ENCODE measurements around the gene ORC6. TPM values are rescaled to one million over a fixed set of nuclear protein-coding genes. Genes with fewer than 3 reads are reported as not detected.

ORC6 gene
- total and polyA plus RNA-seq, 10 of the 15 experiments (the other 5 are each of a cell fraction or from before 2014, with no cell fraction given), result 25.7 to 88.5 (median 49.1) TPM

- no peak overlapping the region for H3K4me3 ChIP-seq
- WGBS (ENCODE audit: insufficient coverage, insufficient replicate concordance, low lambda C conversion rate, missing lambda C conversion rate), result 59% methylated on average over 14 of the region's 14 CpGs
- H3K4me1 ChIP-seq (ENCODE audit: control insufficient read depth, insufficient read depth, low read length), result peaks cover 8% of the 10 kb centered on the region
- in situ Hi-C loops (cut with MboI) (no loop called here), intact Hi-C loops (cut with micrococcal nuclease; ENCODE audit: unreplicated experiment) (no loop called here)
- no peaks in the 10 kb centered on the region for H3K9me3 ChIP-seq (replicated peaks; ENCODE audit: control insufficient read depth, insufficient read depth, low read length)
- ChIA-PET SMC1A (ENCODE audit: uncharacterized antibody, unreplicated experiment) (interaction anchor here (1.3 kb wide), 1 partner anchor 52 kb away, joined by 3 read pairs; no protein-coding TSS in a partner anchor), RAD21 (ENCODE audit: unreplicated experiment) (no interaction called here), POLR2A (no interaction called here), CTCF (no interaction called here)
- H3K9ac ChIP-seq (ENCODE audit: control insufficient read depth, insufficient read depth, low read length), result no peak overlapping the region
- no peaks in the 10 kb centered on the region for H3K27me3 ChIP-seq (replicated peaks in 1 of 2; ENCODE audit: control insufficient read depth in 2 of 2, insufficient read depth in 2 of 2, low read length in 1 of 2)
- H3K79me2 ChIP-seq (ENCODE audit: control insufficient read depth, insufficient read depth, low read length), result no peaks in the 10 kb centered on the region
- no peaks in the 10 kb centered on the region for H3K36me3 ChIP-seq (ENCODE audit: control insufficient read depth in 2 of 2, insufficient read depth in 2 of 2, low read length in 1 of 2)
- H2AFZ ChIP-seq (ENCODE audit: control insufficient read depth, low read depth, low read length), result no peak overlapping the region
- DNase-seq (ENCODE audit: low read depth, low spot score) (no peak), FAIRE-seq (no peak), ATAC-seq (no peak)
- no peak for TF ChIP-seq KLF5 (IDR thresholded peaks at IDR 0.05; ENCODE audit: partially characterized antibody)
- TF ChIP-seq SRF (IDR thresholded peaks at IDR 0.05; ENCODE audit: low read depth in 2 of 2, low read length in 2 of 2), result peak in 1 of 2 experiments; percentile 10; a peak in 1 of 4 replicates
- BruUV-seq (replicated peaks), result no TSS peak
- H3K4me2 ChIP-seq (ENCODE audit: control insufficient read depth, insufficient read depth), result no peak overlapping the region
- H4K20me1 ChIP-seq (ENCODE audit: control insufficient read depth, insufficient read depth), result no peaks in the 10 kb centered on the region
- H3K27ac ChIP-seq (ENCODE audit: control insufficient read depth, insufficient read depth), result no peak overlapping the region
Measured at GRCh38 chr16:46737621-46738214, 48.3 kb downstream of the ORC6 start.

GRCh38 chr16:46739934-46740333 is 50.5 kb downstream of the ORC6 start:
- Histone ChIP-seq H3K4me1 (ENCODE audit: control insufficient read depth, insufficient read depth, low read length) (peaks cover 14% of the 10 kb centered on the region), H3K9me3 (replicated peaks; ENCODE audit: control insufficient read depth, insufficient read depth, low read length) (no peaks in the 10 kb centered on the region), H3K4me2 (ENCODE audit: control insufficient read depth, insufficient read depth) (no peak overlapping the region), H3K27me3 (replicated peaks in 1 of 2; ENCODE audit: control insufficient read depth in 2 of 2, insufficient read depth in 2 of 2, low read length in 1 of 2) (no peaks in the 10 kb centered on the region), H3K79me2 (ENCODE audit: control insufficient read depth, insufficient read depth, low read length) (no peaks in the 10 kb centered on the region), H3K27ac (ENCODE audit: control insufficient read depth, insufficient read depth) (no peak overlapping the region), H2AFZ (ENCODE audit: control insufficient read depth, low read depth, low read length) (no peak overlapping the region), H4K20me1 (ENCODE audit: control insufficient read depth, insufficient read depth) (no peaks in the 10 kb centered on the region), H3K36me3 (ENCODE audit: control insufficient read depth in 2 of 2, insufficient read depth in 2 of 2, low read length in 1 of 2) (no peaks in the 10 kb centered on the region), H3K4me3 (no peak overlapping the region), H3K9ac (ENCODE audit: control insufficient read depth, insufficient read depth, low read length) (no peak overlapping the region)
- DNase-seq (ENCODE audit: low read depth, low spot score) (no peak), FAIRE-seq (no peak), ATAC-seq (no peak)
- RAD21 ChIA-PET (ENCODE audit: unreplicated experiment), result no interaction called here
- POLR2A ChIA-PET, result no interaction called here
- intact Hi-C loops (cut with micrococcal nuclease; ENCODE audit: unreplicated experiment), result no loop called here
- CTCF ChIA-PET, result interaction anchor here (1.0 kb wide), 1 partner anchor 61 kb away, joined by 4 read pairs; no protein-coding TSS in a partner anchor
- in situ Hi-C loops (cut with MboI), result no loop called here
- no TSS peak for BruUV-seq (replicated peaks)
- 38% methylated on average over 2 of the region's 2 CpGs for WGBS (ENCODE audit: insufficient coverage, insufficient replicate concordance, low lambda C conversion rate, missing lambda C conversion rate)
- SMC1A ChIA-PET (ENCODE audit: uncharacterized antibody, unreplicated experiment), result interaction anchor here (0.6 kb wide), 1 partner anchor 16 kb away, joined by 4 read pairs; no protein-coding TSS in a partner anchor
- no peak for TF ChIP-seq YBX1 (IDR thresholded peaks at IDR 0.05)
- no peak for TF ChIP-seq USF2 (IDR thresholded peaks at IDR 0.05; ENCODE audit: borderline replicate concordance, low read depth, low read length)
- TF ChIP-seq ETV6 (conservative IDR thresholded peaks at IDR 0.05 in 1 of 2, IDR thresholded peaks at IDR 0.05 in 1 of 2; ENCODE audit: borderline replicate concordance in 1 of 2, low read depth in 1 of 2), result no peak
- no peak for TF ChIP-seq SMAD5 (IDR thresholded peaks at IDR 0.05; ENCODE audit: low read depth)
- TF ChIP-seq HDAC6 (IDR thresholded peaks at IDR 0.05; ENCODE audit: unreplicated experiment), result no peak
- no peak for TF ChIP-seq SKIL (IDR thresholded peaks at IDR 0.05; ENCODE audit: low read depth, poor library complexity, severe bottlenecking)
- no peak for TF ChIP-seq BCL3 (IDR thresholded peaks at IDR 0.05; ENCODE audit: borderline replicate concordance, insufficient read depth, low read depth, low read length, poor library complexity, severe bottlenecking)
- TF ChIP-seq IKZF1 (conservative IDR thresholded peaks at IDR 0.05), result no peak
- no peak for TF ChIP-seq POLR2AphosphoS2 (IDR thresholded peaks at IDR 0.05; ENCODE audit: low read depth, low read length)
- TF ChIP-seq FOS (IDR thresholded peaks at IDR 0.05; ENCODE audit: borderline replicate concordance, extremely low read depth, insufficient read length), result no peak

Data from GM12878 (cell line).